ENCODE results near the gene USE1.

The USE1 gene

GRCh38 chr19:17259118-17259780, 44.1 kb downstream of the USE1 start:
- no peak for DNase-seq (ENCODE audit: low read depth)

- no peak for DNase-seq (ENCODE audit: low read depth)
Observed at GRCh38 chr19:17259934-17260333, 44.8 kb downstream of the USE1 start.

GRCh38 chr19:17260842-17261325, 45.7 kb downstream of the USE1 start:
- peak; percentile 80 for DNase-seq (ENCODE audit: low read depth)

DNA sequence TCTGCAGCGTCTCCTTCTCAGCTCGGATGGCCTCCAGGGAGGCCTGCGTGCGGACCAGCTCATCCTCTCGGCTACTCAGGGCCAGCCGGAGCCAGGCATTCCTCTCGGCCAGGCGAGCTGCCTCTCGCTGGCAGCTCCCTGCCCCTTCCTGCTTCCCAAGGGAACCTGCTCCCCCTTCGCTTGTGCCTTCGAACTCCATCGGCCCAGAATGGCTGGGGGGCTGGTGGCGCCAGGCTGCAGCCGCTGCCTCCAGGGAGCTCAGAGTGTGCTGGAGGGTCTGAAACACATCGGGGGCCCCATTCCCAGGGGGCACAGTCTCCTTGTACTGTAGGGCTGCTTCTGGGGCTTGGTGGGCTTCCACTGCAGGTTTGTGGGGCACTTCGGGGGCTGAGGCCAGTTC, 47.4 kb downstream of the USE1 start:
- DNase-seq (ENCODE audit: low read depth) = no peak

- no peak for DNase-seq (ENCODE audit: low read depth)
Observed at GRCh38 chr19:17263712-17264640, 48.8 kb downstream of the USE1 start.

GRCh38 chr19:17264641-17264979, 49.5 kb downstream of the USE1 start, which contains the start of gene USHBP1:
Gene USHBP1, minus strand, starts transcription at chr19:17264745. Its CDS starts 446 bp downstream, at chr19:17264299.
- no peak for DNase-seq (ENCODE audit: low read depth)

- DNase-seq (ENCODE audit: low read depth) = no peak
Observed at GRCh38 chr19:17266026-17266425, 50.9 kb downstream of the USE1 start.

GRCh38 chr19:17266589-17266974, 51.4 kb downstream of the USE1 start:
- DNase-seq (ENCODE audit: low read depth) = no peak

- DNase-seq (ENCODE audit: low read depth) = peak; percentile 69
Observed at GRCh38 chr19:17266975-17267788, 52.0 kb downstream of the USE1 start, which contains the start of gene BABAM1. Gene BABAM1, plus strand, starts transcription at chr19:17267443. Its CDS starts 1,364 bp downstream, at chr19:17268807.

- DNase-seq (ENCODE audit: low read depth) = no peak
Observed at GRCh38 chr19:17268754-17269153, 53.6 kb downstream of the USE1 start.

Measured in stimulated activated CD8-positive, alpha-beta memory T cell treated with anti-CD3 and anti-CD28 coated beads, Interleukin-15, amount 100 ng/mL, for 24 hours (primary cell).